Endothelial cell of umbilical vein (primary cell): Measurements from ENCODE around the gene FKRP. TPM values are rescaled to one million over a fixed set of nuclear protein-coding genes. Genes with fewer than 3 reads are reported as not detected.

Experiments used
- BruUV-seq: library from RNA; stranded (reverse); fragments of 400-500 nt; replicated peaks from 2 replicates; lab custom pipeline; 2021; lab: Mats Ljungman, UMichigan
- CTCF ChIA-PET: fragments of 300-600, 350-600 bp; sonication (Branson Sonifier 250); formaldehyde crosslinking; loops from one replicate; lab custom pipeline; 2021; ENCODE audit warnings: antibody characterized with exemption, inconsistent platforms; lab: Charles Lee
- POLR2A ChIA-PET: fragments of 300-600, 350-600 bp; sonication (Branson Sonifier 250); formaldehyde crosslinking; loops from one replicate; lab custom pipeline; 2021; ENCODE audit warnings: antibody characterized with exemption, inconsistent platforms; lab: Charles Lee
- DNase-seq: peaks from one replicate; pipeline ENCODE4 v3.0.0-alpha.2; 2011; ENCODE audit warnings: low read depth, low spot score
- FAIRE-seq: peaks from 2 replicates; lab custom pipeline; 2011; peaks lifted over from hg19 to GRCh38; lab: Jason Lieb, UNC
- H2AFZ ChIP-seq: 2 replicates; pipeline ENCODE4 v1.6.0; 2012; ENCODE audit warnings: low read depth, low read length, control low read depth, inconsistent platforms
- H3K27ac ChIP-seq: 2 replicates; pipeline ENCODE4 v1.5.1; 2011; ENCODE audit warnings: low read depth, mild to moderate bottlenecking, control low read depth, low read length, moderate library complexity; ENCODE audit not compliant: insufficient read depth
- H3K27me3 ChIP-seq, 2 experiments: 2 replicates each; pipeline versions ENCODE4 v1.6.0 to v1.6.1; 2011; ENCODE audit warnings: low read length in 2 of 2, mixed read lengths in 1 of 2; ENCODE audit not compliant: control insufficient read depth in 2 of 2, insufficient read depth in 2 of 2
- H3K36me3 ChIP-seq, 2 experiments: 2 replicates in 1 of 2; 3 replicates in 1 of 2; pipeline ENCODE4 v1.5.1; 2011; ENCODE audit warnings: low read length in 2 of 2, mild to moderate bottlenecking in 1 of 2, moderate library complexity in 1 of 2; ENCODE audit not compliant: control insufficient read depth in 2 of 2, insufficient read depth in 2 of 2; ENCODE audit errors: extremely low read depth in 1 of 2
- H3K4me1 ChIP-seq: 3 replicates; pipeline ENCODE4 v1.5.1; 2011; ENCODE audit warnings: mild to moderate bottlenecking, low read length; ENCODE audit not compliant: control insufficient read depth, insufficient read depth; ENCODE audit errors: extremely low read depth
- H3K4me2 ChIP-seq: 2 replicates; pipeline ENCODE4 v1.6.1; 2011; ENCODE audit warnings: low read length, control low read depth, mixed read lengths; ENCODE audit not compliant: insufficient read depth
- H3K4me3 ChIP-seq, 3 experiments: fragments of 200-600 bp in 1 of 3; sonication (generic), shearing (Covaris generic) in 1 of 3; replicated peaks in 1 of 3; 2 replicates each; pipeline ENCODE4 v1.5.1; 2011 to 2016; ENCODE audit warnings: control low read depth in 3 of 3, low read length in 3 of 3, mild to moderate bottlenecking in 2 of 3, inconsistent platforms in 1 of 3, low read depth in 1 of 3, moderate library complexity in 1 of 3; ENCODE audit not compliant: insufficient read depth in 1 of 3
- H3K79me2 ChIP-seq: 2 replicates; pipeline ENCODE4 v1.6.0; 2012; ENCODE audit warnings: low read length, inconsistent platforms; ENCODE audit not compliant: control insufficient read depth, insufficient read depth
- H3K9ac ChIP-seq: replicated peaks from 2 replicates; pipeline ENCODE3; 2011; ENCODE audit warnings: low read length, control low read depth; ENCODE audit not compliant: insufficient read depth; ENCODE audit errors: extremely low read depth
- H3K9me1 ChIP-seq: replicated peaks from 3 replicates; pipeline ENCODE4 v1.6.0; 2011; ENCODE audit warnings: mild to moderate bottlenecking, low read length; ENCODE audit not compliant: control insufficient read depth, insufficient read depth; ENCODE audit errors: extremely low read depth
- H3K9me3 ChIP-seq: replicated peaks from 2 replicates; pipeline ENCODE4 v1.5.1; 2012; ENCODE audit warnings: low read length, inconsistent platforms; ENCODE audit not compliant: control insufficient read depth, insufficient read depth
- H4K20me1 ChIP-seq: replicated peaks from 2 replicates; pipeline ENCODE3; 2011; ENCODE audit warnings: mild to moderate bottlenecking, low read length; ENCODE audit not compliant: control insufficient read depth, insufficient read depth; ENCODE audit errors: extremely low read depth
- EZH2 ChIP-seq: IDR thresholded peaks from 2 replicates; pipeline ENCODE4 v1.6.1; 2012; ENCODE audit warnings: borderline replicate concordance, low read depth, mild to moderate bottlenecking, moderate library complexity, low read length, inconsistent platforms; ENCODE audit not compliant: severe bottlenecking
- FOS ChIP-seq: IDR thresholded peaks from 2 replicates; pipeline ENCODE4 v1.6.1; 2011; ENCODE audit warnings: mild to moderate bottlenecking, low read length, moderate library complexity, borderline replicate concordance; ENCODE audit not compliant: insufficient read depth
- GATA2 ChIP-seq: IDR thresholded peaks from 2 replicates; pipeline ENCODE4 v1.7.0; 2011; ENCODE audit warnings: low read depth, mild to moderate bottlenecking, moderate library complexity, mixed read lengths, low read length; ENCODE audit not compliant: insufficient read length, insufficient read depth
- JUN ChIP-seq: IDR thresholded peaks from 2 replicates; pipeline ENCODE4 v1.6.1; 2011; ENCODE audit warnings: borderline replicate concordance, low read depth; ENCODE audit not compliant: insufficient read length, insufficient read depth
- MYC ChIP-seq: IDR thresholded peaks from one replicate; pipeline ENCODE4 v1.6.1; 2011; ENCODE audit warnings: mild to moderate bottlenecking, low read depth, low read length
- POLR2A ChIP-seq: IDR thresholded peaks from 2 replicates; pipeline ENCODE4 v1.6.1; 2012; ENCODE audit warnings: low read depth, mild to moderate bottlenecking, control low read depth, low read length
- POLR2AphosphoS5 ChIP-seq: IDR thresholded peaks from 2 replicates; pipeline ENCODE4 v1.6.1; 2012; ENCODE audit warnings: low read depth, mild to moderate bottlenecking, control low read depth, low read length, moderate library complexity; ENCODE audit not compliant: insufficient read depth
- dilution Hi-C: fragments of 300-500 bp; cut with MboI; formaldehyde crosslinking; loops from one replicate; pipeline ENCODE4 v1.15.0; 2019; ENCODE audit warnings: low sequenced_read_pairs; ENCODE audit not compliant: extremely low pct_ligation_motif_present
- intact Hi-C: fragments of 100-400 bp; cut with micrococcal nuclease; formaldehyde crosslinking; loops from one replicate; pipeline ENCODE4 v1.10.0; 2022
- polyA plus RNA-seq, 4 experiments: library from polyadenylated mRNA; depleted of rRNA in 3 of 4; stranded (reverse) in 3 of 4; unstranded in 1 of 4; fragments of >200 nt; gene quantifications; 2 replicates each; pipeline versions ENCODE4 v1.2.1 to v1.2.3, GENCODE V29; 2011 to 2012; ENCODE audit warnings: missing spikeins in 1 of 4
- total RNA-seq: library from RNA; stranded (reverse); gene quantifications from 2 replicates; pipeline ENCODE4 v1.2.3, GENCODE V29; 2021
- TF ChIP-seq, protein P1 (sequence below), 2 donors: IDR thresholded peaks; 1 replicate in 1 of 2; 2 replicates in 1 of 2; pipeline ENCODE4 v1.5.1; 2011; ENCODE audit warnings: low read length in 2 of 2, mild to moderate bottlenecking in 2 of 2, moderate library complexity in 2 of 2, control low read depth in 1 of 2, inconsistent platforms in 1 of 2, low read depth in 1 of 2; ENCODE audit not compliant: insufficient read depth in 1 of 2; ENCODE audit errors: extremely low read depth in 1 of 2
- TF ChIP-seq, protein P2 (sequence below): IDR thresholded peaks from 2 replicates; pipeline ENCODE4 v1.6.1; 2011; ENCODE audit not compliant: insufficient read depth, insufficient read length

FKRP gene
- total and polyA plus RNA-seq, 2 donors (not counting 3 experiments of a cell fraction or from before 2014, with no cell fraction given) = 31.5 to 32.8 TPM

DNA sequence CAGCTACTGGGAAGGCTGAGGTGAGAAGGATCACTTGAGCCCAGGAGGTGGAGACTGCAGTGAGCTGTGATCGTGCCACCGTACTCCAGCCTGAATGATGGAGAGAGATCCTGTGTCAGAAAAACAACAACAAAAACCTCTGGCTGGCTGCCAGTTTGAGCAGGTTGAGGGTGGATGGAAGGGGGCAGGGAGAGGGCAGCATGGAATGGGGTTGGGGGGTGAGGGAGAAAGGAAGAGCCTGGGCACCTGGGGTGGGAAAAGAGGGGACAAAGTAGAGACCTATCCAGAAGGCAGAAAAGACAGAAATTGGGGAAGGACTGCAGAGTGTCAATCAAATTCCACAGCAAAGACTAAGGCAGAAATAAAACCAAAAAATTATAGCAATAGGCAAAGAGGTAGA lies 37.8 kb downstream of the FKRP start:
- Histone ChIP-seq H3K9me1 (no peaks in the 10 kb centered on the region), H3K4me3 (no peak overlapping the region), H3K9me3 (no peaks in the 10 kb centered on the region), H3K79me2 (peaks cover 63% of the 10 kb centered on the region), H3K36me3 (peaks cover 13 to 21% of the 10 kb centered on the region in 2 experiments), H3K9ac (no peak overlapping the region), H3K4me2 (no peak overlapping the region), H3K4me1 (peaks cover 34% of the 10 kb centered on the region), H3K27ac (no peak overlapping the region), H4K20me1 (peaks cover 4% of the 10 kb centered on the region), H3K27me3 (no peaks in the 10 kb centered on the region), H2AFZ (no peak overlapping the region)
- DNase-seq (no peak), FAIRE-seq (peak; percentile 68)
- TF ChIP-seq FOS (no peak), MYC (no peak), POLR2A (no peak), POLR2AphosphoS5 (no peak), EZH2 (no peak), JUN (no peak), GATA2 (no peak)
- TF ChIP-seq, protein P1, sequence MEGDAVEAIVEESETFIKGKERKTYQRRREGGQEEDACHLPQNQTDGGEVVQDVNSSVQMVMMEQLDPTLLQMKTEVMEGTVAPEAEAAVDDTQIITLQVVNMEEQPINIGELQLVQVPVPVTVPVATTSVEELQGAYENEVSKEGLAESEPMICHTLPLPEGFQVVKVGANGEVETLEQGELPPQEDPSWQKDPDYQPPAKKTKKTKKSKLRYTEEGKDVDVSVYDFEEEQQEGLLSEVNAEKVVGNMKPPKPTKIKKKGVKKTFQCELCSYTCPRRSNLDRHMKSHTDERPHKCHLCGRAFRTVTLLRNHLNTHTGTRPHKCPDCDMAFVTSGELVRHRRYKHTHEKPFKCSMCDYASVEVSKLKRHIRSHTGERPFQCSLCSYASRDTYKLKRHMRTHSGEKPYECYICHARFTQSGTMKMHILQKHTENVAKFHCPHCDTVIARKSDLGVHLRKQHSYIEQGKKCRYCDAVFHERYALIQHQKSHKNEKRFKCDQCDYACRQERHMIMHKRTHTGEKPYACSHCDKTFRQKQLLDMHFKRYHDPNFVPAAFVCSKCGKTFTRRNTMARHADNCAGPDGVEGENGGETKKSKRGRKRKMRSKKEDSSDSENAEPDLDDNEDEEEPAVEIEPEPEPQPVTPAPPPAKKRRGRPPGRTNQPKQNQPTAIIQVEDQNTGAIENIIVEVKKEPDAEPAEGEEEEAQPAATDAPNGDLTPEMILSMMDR (IDR thresholded peaks at IDR 0.05; ENCODE audit: extremely low read depth in 1 of 2, insufficient read depth in 1 of 2, low read depth in 1 of 2, low read length in 2 of 2) = no peak
- TF ChIP-seq, protein P2, sequence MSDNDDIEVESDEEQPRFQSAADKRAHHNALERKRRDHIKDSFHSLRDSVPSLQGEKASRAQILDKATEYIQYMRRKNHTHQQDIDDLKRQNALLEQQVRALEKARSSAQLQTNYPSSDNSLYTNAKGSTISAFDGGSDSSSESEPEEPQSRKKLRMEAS = no peak
- dilution Hi-C loops = no loop called here
- POLR2A ChIA-PET = interaction anchor here (0.6 kb wide), 1 partner anchor 1031 kb away, joined by 7 read pairs; no protein-coding TSS in a partner anchor
- BruUV-seq = no TSS peak
- CTCF ChIA-PET = interaction anchor here (1.0 to 6.7 kb wide), 7 partner anchors 16 to 70 kb away, joined by 3 to 63 read pairs (median 9); no protein-coding TSS in a partner anchor
- intact Hi-C loops = no loop called here
